ENCODE data around the gene VWA8.
"Not testable (repeated sequence)": the region's sequence is repeated elsewhere in the genome, so short reads cannot be mapped to it uniquely, and the experiment has no call there.

The VWA8 gene

DNA sequence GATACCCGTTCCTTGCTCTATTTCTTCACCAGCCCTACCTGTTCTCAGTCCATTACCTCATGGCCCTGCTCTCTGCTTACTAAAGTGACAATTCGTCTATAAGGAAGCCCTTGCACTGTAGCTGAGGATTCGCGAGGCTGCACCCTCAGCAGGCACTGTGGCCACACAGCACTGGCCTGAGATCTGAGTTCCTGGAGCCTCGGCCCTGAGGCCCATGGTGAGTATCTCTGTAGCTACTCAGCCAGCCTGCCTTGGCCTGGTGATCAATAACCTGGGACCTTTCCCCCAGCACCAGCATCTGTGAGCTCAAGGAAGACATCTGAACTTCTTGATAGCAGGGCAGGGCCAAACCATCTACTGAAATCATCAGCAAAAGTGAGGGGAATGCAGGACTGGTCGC lies 412.9 kb downstream of the VWA8 start:
- TF ChIP-seq, protein P1, sequence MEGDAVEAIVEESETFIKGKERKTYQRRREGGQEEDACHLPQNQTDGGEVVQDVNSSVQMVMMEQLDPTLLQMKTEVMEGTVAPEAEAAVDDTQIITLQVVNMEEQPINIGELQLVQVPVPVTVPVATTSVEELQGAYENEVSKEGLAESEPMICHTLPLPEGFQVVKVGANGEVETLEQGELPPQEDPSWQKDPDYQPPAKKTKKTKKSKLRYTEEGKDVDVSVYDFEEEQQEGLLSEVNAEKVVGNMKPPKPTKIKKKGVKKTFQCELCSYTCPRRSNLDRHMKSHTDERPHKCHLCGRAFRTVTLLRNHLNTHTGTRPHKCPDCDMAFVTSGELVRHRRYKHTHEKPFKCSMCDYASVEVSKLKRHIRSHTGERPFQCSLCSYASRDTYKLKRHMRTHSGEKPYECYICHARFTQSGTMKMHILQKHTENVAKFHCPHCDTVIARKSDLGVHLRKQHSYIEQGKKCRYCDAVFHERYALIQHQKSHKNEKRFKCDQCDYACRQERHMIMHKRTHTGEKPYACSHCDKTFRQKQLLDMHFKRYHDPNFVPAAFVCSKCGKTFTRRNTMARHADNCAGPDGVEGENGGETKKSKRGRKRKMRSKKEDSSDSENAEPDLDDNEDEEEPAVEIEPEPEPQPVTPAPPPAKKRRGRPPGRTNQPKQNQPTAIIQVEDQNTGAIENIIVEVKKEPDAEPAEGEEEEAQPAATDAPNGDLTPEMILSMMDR (IDR thresholded peaks at IDR 0.05; ENCODE audit: control insufficient read depth, insufficient read depth, low read depth, low read length, missing control alignments), result no peak
- no peak for DNase-seq (ENCODE audit: low read depth)
- H3K4me3 ChIP-seq (ENCODE audit: control insufficient read depth, low read depth, low read length), result no peak overlapping the region

- TF ChIP-seq, protein P1 (IDR thresholded peaks at IDR 0.05; ENCODE audit: control insufficient read depth, insufficient read depth, low read depth, low read length, missing control alignments), result no peak
- DNase-seq (ENCODE audit: low read depth), result peak; percentile 18
- no peak overlapping the region for H3K4me3 ChIP-seq (ENCODE audit: control insufficient read depth, low read depth, low read length)
Observed at GRCh38 chr13:41547251-41548000, 413.5 kb downstream of the VWA8 start.

- TF ChIP-seq, protein P1 (IDR thresholded peaks at IDR 0.05; ENCODE audit: control insufficient read depth, insufficient read depth, low read depth, low read length, missing control alignments), result no peak
- DNase-seq (ENCODE audit: low read depth), result peak; percentile 40
- no peak overlapping the region for H3K4me3 ChIP-seq (ENCODE audit: control insufficient read depth, low read depth, low read length)
Observed at GRCh38 chr13:41546372-41547190, 414.3 kb downstream of the VWA8 start.

DNA sequence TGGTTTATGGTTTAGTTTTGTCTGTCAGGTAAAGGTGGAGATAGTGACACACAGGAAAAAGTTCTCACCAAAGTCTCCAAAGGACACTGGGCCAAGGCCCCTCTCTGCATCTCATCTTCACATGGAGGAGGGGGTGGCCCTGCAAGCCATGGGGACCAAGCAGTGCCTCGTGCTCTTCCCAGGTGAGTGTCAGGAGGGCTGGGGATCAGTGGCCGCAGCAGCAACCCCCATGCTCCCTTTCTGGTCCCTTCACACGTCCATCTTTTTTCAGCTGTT lies 415.5 kb downstream of the VWA8 start:
- no peak overlapping the region for H3K4me3 ChIP-seq (ENCODE audit: control insufficient read depth, low read depth, low read length)
- TF ChIP-seq, protein P1 (IDR thresholded peaks at IDR 0.05; ENCODE audit: control insufficient read depth, insufficient read depth, low read depth, low read length, missing control alignments), result no peak
- no peak for DNase-seq (ENCODE audit: low read depth)

- TF ChIP-seq, protein P1 (IDR thresholded peaks at IDR 0.05; ENCODE audit: control insufficient read depth, insufficient read depth, low read depth, low read length, missing control alignments), result no peak
- no peak for DNase-seq (ENCODE audit: low read depth)
- no peak overlapping the region for H3K4me3 ChIP-seq (ENCODE audit: control insufficient read depth, low read depth, low read length)
Observed at GRCh38 chr13:41543664-41544300, 417.1 kb downstream of the VWA8 start.

DNA sequence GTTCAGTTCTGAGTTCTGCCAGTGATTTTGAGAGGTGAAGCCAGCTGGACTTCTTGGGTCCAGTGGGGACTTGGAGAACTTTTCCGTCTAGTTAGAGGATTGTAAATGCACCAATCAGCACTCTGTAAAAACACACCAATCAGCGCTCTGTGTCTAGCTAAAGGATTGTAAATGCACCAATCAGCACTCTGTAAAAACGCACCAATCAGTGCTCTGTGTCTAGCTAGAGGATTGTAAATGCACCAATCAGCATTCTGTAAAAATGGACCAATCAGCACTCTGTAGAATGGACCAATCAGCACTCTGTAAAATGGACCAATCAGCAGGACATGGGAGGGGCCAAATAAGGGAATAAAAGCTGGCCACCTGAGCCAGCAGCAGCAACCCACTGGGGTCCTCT lies 418.1 kb downstream of the VWA8 start:
- not testable (repeated sequence) for DNase-seq (ENCODE audit: low read depth); H3K4me3 ChIP-seq (ENCODE audit: control insufficient read depth, low read depth, low read length)

- TF ChIP-seq, protein P1 (IDR thresholded peaks at IDR 0.05; ENCODE audit: control insufficient read depth, insufficient read depth, low read depth, low read length, missing control alignments), result no peak
- H3K4me3 ChIP-seq (ENCODE audit: control insufficient read depth, low read depth, low read length), result no peak overlapping the region
- no peak for DNase-seq (ENCODE audit: low read depth)
Observed at GRCh38 chr13:41542281-41542680, 418.6 kb downstream of the VWA8 start.
